ENCODE data around the gene GNB4.

DNA sequence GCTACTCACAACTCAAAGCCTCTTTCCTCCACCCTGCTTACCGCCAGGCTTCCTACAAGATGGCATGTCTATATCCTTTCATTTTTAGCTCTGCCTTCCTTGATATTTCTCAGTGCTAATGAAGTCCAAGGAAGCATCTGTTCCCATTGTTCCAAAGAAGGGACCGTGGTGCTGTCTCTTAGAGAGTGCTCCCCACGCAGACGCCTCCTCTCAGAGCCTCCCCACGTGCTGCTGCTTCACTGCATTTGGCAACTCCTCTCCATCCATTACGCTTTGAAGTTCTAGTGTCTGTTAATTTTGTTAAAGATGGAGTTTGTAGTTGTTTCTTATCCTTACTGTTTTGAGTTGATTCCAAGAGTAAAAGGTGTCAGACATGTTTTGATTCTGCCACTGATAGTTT is 26.2 kb downstream of the GNB4 start:
- TF ChIP-seq, protein P1, sequence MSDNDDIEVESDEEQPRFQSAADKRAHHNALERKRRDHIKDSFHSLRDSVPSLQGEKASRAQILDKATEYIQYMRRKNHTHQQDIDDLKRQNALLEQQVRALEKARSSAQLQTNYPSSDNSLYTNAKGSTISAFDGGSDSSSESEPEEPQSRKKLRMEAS (IDR thresholded peaks at IDR 0.05): no peak
- TF ChIP-seq, protein P2, sequence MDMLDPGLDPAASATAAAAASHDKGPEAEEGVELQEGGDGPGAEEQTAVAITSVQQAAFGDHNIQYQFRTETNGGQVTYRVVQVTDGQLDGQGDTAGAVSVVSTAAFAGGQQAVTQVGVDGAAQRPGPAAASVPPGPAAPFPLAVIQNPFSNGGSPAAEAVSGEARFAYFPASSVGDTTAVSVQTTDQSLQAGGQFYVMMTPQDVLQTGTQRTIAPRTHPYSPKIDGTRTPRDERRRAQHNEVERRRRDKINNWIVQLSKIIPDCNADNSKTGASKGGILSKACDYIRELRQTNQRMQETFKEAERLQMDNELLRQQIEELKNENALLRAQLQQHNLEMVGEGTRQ (IDR thresholded peaks at IDR 0.05; ENCODE audit: low read length): no peak
- TF ChIP-seq, protein P3, sequence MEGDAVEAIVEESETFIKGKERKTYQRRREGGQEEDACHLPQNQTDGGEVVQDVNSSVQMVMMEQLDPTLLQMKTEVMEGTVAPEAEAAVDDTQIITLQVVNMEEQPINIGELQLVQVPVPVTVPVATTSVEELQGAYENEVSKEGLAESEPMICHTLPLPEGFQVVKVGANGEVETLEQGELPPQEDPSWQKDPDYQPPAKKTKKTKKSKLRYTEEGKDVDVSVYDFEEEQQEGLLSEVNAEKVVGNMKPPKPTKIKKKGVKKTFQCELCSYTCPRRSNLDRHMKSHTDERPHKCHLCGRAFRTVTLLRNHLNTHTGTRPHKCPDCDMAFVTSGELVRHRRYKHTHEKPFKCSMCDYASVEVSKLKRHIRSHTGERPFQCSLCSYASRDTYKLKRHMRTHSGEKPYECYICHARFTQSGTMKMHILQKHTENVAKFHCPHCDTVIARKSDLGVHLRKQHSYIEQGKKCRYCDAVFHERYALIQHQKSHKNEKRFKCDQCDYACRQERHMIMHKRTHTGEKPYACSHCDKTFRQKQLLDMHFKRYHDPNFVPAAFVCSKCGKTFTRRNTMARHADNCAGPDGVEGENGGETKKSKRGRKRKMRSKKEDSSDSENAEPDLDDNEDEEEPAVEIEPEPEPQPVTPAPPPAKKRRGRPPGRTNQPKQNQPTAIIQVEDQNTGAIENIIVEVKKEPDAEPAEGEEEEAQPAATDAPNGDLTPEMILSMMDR (IDR thresholded peaks at IDR 0.05; ENCODE audit: control extremely low read depth in 1 of 3, insufficient read depth in 1 of 3, low read depth in 1 of 3, low read length in 3 of 3): no peak
- no peak for TF ChIP-seq CHD2 (IDR thresholded peaks at IDR 0.05; ENCODE audit: low read length)
- no peak for TF ChIP-seq POLR2A (IDR thresholded peaks at IDR 0.05; ENCODE audit: control extremely low read depth in 1 of 2, low read depth in 2 of 2, low read length in 2 of 2)
- no peak for TF ChIP-seq JUND (IDR thresholded peaks at IDR 0.05; ENCODE audit: low read length)

Measured in H1 (cell line).